Fibroblast of the conjunctiva (primary cell): ENCODE results near the gene ARSB.
"Not testable (repeated sequence)": the region's sequence is repeated elsewhere in the genome, so short reads cannot be mapped to it uniquely, and the experiment has no call there.

Source experiments
- DNase-seq: peaks from one replicate; pipeline ENCODE4 v3.0.0-alpha.2; 2010; ENCODE audit warnings: low read depth

ARSB gene

GRCh38 chr5:78903353-78903752 is 81.8 kb downstream of the ARSB start:
- no peak for DNase-seq

GRCh38 chr5:78899922-78900362 is 85.2 kb downstream of the ARSB start:
- DNase-seq, result peak; percentile 41

- DNase-seq, result no peak
Observed at GRCh38 chr5:78896132-78896531, 89.0 kb downstream of the ARSB start.

GRCh38 chr5:78895616-78896015 is 89.5 kb downstream of the ARSB start:
- DNase-seq, result no peak

GRCh38 chr5:78893940-78894677 is 91.0 kb downstream of the ARSB start:
- DNase-seq, result no peak

GRCh38 chr5:78890667-78891379 is 94.3 kb downstream of the ARSB start:
- no peak for DNase-seq

- no peak for DNase-seq
Observed at GRCh38 chr5:78889369-78890140, 95.6 kb downstream of the ARSB start.

GRCh38 chr5:78888580-78889368 is 96.3 kb downstream of the ARSB start:
- no peak for DNase-seq

GRCh38 chr5:78887384-78888118 is 97.6 kb downstream of the ARSB start:
- no peak for DNase-seq

GRCh38 chr5:78886341-78887230 is 98.5 kb downstream of the ARSB start:
- no peak for DNase-seq

GRCh38 chr5:78881884-78882283 is 103.2 kb downstream of the ARSB start:
- no peak for DNase-seq

GRCh38 chr5:78879516-78879915 is 105.6 kb downstream of the ARSB start:
- DNase-seq, result no peak

- DNase-seq, result not testable (repeated sequence)
Observed at GRCh38 chr5:78866076-78866475, 119.0 kb downstream of the ARSB start.

GRCh38 chr5:78858364-78858763 is 126.7 kb downstream of the ARSB start:
- no peak for DNase-seq

GRCh38 chr5:78855026-78855425 is 130.1 kb downstream of the ARSB start:
- no peak for DNase-seq

GRCh38 chr5:78851891-78852290 is 133.2 kb downstream of the ARSB start:
- not testable (repeated sequence) for DNase-seq

- no peak for DNase-seq
Observed at GRCh38 chr5:78845470-78845869, 139.6 kb downstream of the ARSB start.

GRCh38 chr5:78843436-78843835 is 141.7 kb downstream of the ARSB start:
- DNase-seq, result no peak

- DNase-seq, result no peak
Observed at GRCh38 chr5:78841767-78842166, 143.3 kb downstream of the ARSB start.

GRCh38 chr5:78838753-78839152 is 146.4 kb downstream of the ARSB start:
- no peak for DNase-seq
